Naive thymus-derived CD4-positive, alpha-beta T cell (primary cell): Measurements from ENCODE around the gene TMEM30A. TPM values are rescaled to one million over a fixed set of nuclear protein-coding genes. Genes with fewer than 3 reads are reported as not detected.
A peak's percentile ranks its signal among the peaks of the same experiment; 100 is the strongest.

Experiments used
- ATAC-seq: fragments of 150-1000 bp; cut with Tn5 transposase; 2 replicates; pipeline ENCODE4 v1.10.0; 2021; ENCODE audit warnings: mild to moderate bottlenecking, moderate library complexity
- CTCF ChIA-PET: fragments of 350-600 bp; sonication (Branson Sonifier 250); formaldehyde crosslinking; loops from one replicate; lab custom pipeline; 2021; ENCODE audit warnings: antibody characterized with exemption; lab: Charles Lee
- POLR2A ChIA-PET: fragments of 350-600 bp; sonication (Branson Sonifier 250); formaldehyde crosslinking; loops from one replicate; lab custom pipeline; 2021; ENCODE audit warnings: antibody characterized with exemption, inconsistent platforms; lab: Charles Lee
- DNase-seq, 9 donors: peaks; one replicate each; pipeline versions ENCODE4 v3.0.0 to v3.0.0-alpha.2; 2020 to 2022; ENCODE audit warnings: mixed read lengths in 1 of 9
- H3K27ac ChIP-seq: one replicate; pipeline ENCODE4 v1.7.0; 2013; ENCODE audit warnings: mild to moderate bottlenecking, low read depth, low read length, moderate library complexity
- H3K27me3 ChIP-seq, 2 donors: one replicate each; pipeline ENCODE4 v1.7.0; 2013; ENCODE audit warnings: low read length in 2 of 2, mild to moderate bottlenecking in 2 of 2, moderate library complexity in 2 of 2; ENCODE audit not compliant: control insufficient read depth in 2 of 2, insufficient read depth in 2 of 2
- H3K36me3 ChIP-seq, 3 experiments: 1 replicate in 2 of 3; 2 replicates in 1 of 3; pipeline ENCODE4 v1.7.0; 2013; ENCODE audit warnings: low read length in 3 of 3, mild to moderate bottlenecking in 3 of 3, moderate library complexity in 1 of 3; ENCODE audit not compliant: insufficient read depth in 3 of 3, control insufficient read depth in 2 of 3
- H3K4me1 ChIP-seq, 2 donors: one replicate each; pipeline ENCODE4 v1.7.0; 2013; ENCODE audit warnings: low read length in 2 of 2, mild to moderate bottlenecking in 2 of 2, moderate library complexity in 1 of 2; ENCODE audit not compliant: control insufficient read depth in 2 of 2, insufficient read depth in 2 of 2
- H3K4me3 ChIP-seq: 2 replicates; pipeline ENCODE4 v1.7.0; 2013; ENCODE audit warnings: mild to moderate bottlenecking, low read length
- H3K9me3 ChIP-seq, 3 experiments: 1 replicate in 2 of 3; 2 replicates in 1 of 3; pipeline ENCODE4 v1.7.0; 2013; ENCODE audit warnings: low read length in 3 of 3; ENCODE audit not compliant: control insufficient read depth in 2 of 3
- H3K27ac Mint-ChIP-seq, 9 donors: one replicate each; pipeline ENCODE4 v1.8.0; 2020 to 2022; ENCODE audit warnings: mixed read lengths in 9 of 9, mild to moderate bottlenecking in 8 of 9, moderate library complexity in 5 of 9, inconsistent platforms in 2 of 9
- H3K27me3 Mint-ChIP-seq, 5 donors: one replicate each; pipeline ENCODE4 v1.8.0; 2021 to 2022; ENCODE audit warnings: mixed read lengths in 5 of 5, mild to moderate bottlenecking in 1 of 5
- H3K36me3 Mint-ChIP-seq, 5 donors: one replicate each; pipeline ENCODE4 v1.8.0; 2020 to 2022; ENCODE audit warnings: mixed read lengths in 5 of 5, mild to moderate bottlenecking in 3 of 5, inconsistent platforms in 1 of 5
- H3K4me1 Mint-ChIP-seq, 7 donors: one replicate each; pipeline ENCODE4 v1.8.0; 2020 to 2022; ENCODE audit warnings: mixed read lengths in 7 of 7, mild to moderate bottlenecking in 3 of 7, inconsistent platforms in 1 of 7
- H3K4me3 Mint-ChIP-seq, 10 donors: one replicate each; pipeline ENCODE4 v1.8.0; 2020 to 2022; ENCODE audit warnings: mild to moderate bottlenecking in 10 of 10, mixed read lengths in 10 of 10, moderate library complexity in 6 of 10, inconsistent platforms in 2 of 10
- H3K9me3 Mint-ChIP-seq, 11 donors: one replicate each; pipeline ENCODE4 v1.8.0; 2020 to 2022; ENCODE audit warnings: mixed read lengths in 11 of 11, mild to moderate bottlenecking in 4 of 11, inconsistent platforms in 1 of 11, moderate library complexity in 1 of 11
- intact Hi-C, 2 donors: fragments of 100-400 bp; cut with micrococcal nuclease; formaldehyde crosslinking; loops; one replicate each; pipeline ENCODE4 v1.15.1; 2023
- polyA plus RNA-seq, 2 donors: library from polyadenylated mRNA; unstranded; fragments of 300-500 nt; fragmentation: Illumina TruSeq; gene quantifications; one replicate each; pipeline ENCODE4 v1.2.3, GENCODE V29; 2021
- total RNA-seq, 6 experiments: library from RNA in 5 of 6; stranded (reverse) in 5 of 6; gene quantifications; 1 replicate in 5 of 6; 2 replicates in 1 of 6; pipeline ENCODE4 v1.2.3 and lab custom pipeline; 2021 to 2026

TMEM30A gene
- total RNA-seq (10 to 100 TPM; 36.2 to 91.4 (median 61.1) TPM), polyA plus RNA-seq (10 to 100 TPM; 26.7 to 39.4 TPM), total RNA-seq (lab: John Stamatoyannopoulos, UW) (53.2 reads per million, percentile 72 among the genes with 10 or more reads in this experiment)

GRCh38 chr6:75284632-75285282, at the start of gene TMEM30A:
TSS of gene TMEM30A (minus strand) at chr6:75284792. CDS start at chr6:75284638, 154 bp downstream.
- peak; percentile 99 for ATAC-seq
- peaks cover 0 to 6% (median 0%) of the 10 kb centered on the region in 3 experiments for H3K36me3 ChIP-seq
- H3K4me1 Mint-ChIP-seq, result peaks cover 3 to 53% (median 44%) of the 10 kb centered on the region in 7 donors
- no peaks in the 10 kb centered on the region for H3K27me3 ChIP-seq
- POLR2A ChIA-PET, result interaction anchor here (0.7 to 2.9 kb wide), 9 partner anchors 9 to 1763 kb away, joined by 3 to 32 read pairs (median 5); partner anchors contain the start of genes COX7A2, EEF1A1 and SENP6
- H3K4me3 Mint-ChIP-seq, result no peak within 1 kb of the TSS
- no peaks in the 10 kb centered on the region for H3K9me3 ChIP-seq
- H3K4me1 ChIP-seq, result peaks cover 21 to 24% of the 10 kb centered on the region in 2 donors
- CTCF ChIA-PET, result interaction anchor here (0.6 to 2.3 kb wide), 5 partner anchors 10 to 41 kb away, joined by 3 to 9 read pairs (median 4); partner anchors contain the start of gene COX7A2
- no peak within 1 kb of the TSS for H3K27ac Mint-ChIP-seq
- peak within 1 kb of the TSS; percentile 85 for H3K4me3 ChIP-seq
- intact Hi-C loops, result loop anchor here (1.0 to 10.0 kb wide), 14 partner anchors 9 to 1832 kb away; partner anchors contain the start of genes COX7A2 (in 2 of the 2), EEF1A1 (in 2 of the 2), CGAS (in 1 of the 2) and MTO1 (in 1 of the 2)
- peak; percentile 87 to 97 (median 96) for DNase-seq
- peak within 1 kb of the TSS; percentile 88 for H3K27ac ChIP-seq
- peaks cover 4 to 18% (median 5%) of the 10 kb centered on the region in 5 donors for H3K36me3 Mint-ChIP-seq
- H3K9me3 Mint-ChIP-seq, result no peaks in the 10 kb centered on the region
- H3K27me3 Mint-ChIP-seq, result no peaks in the 10 kb centered on the region

- DNase-seq (no peak), ATAC-seq (no peak)
- peaks cover 4 to 54% (median 6%) of the 10 kb centered on the region in 5 donors for H3K27me3 Mint-ChIP-seq
- Histone ChIP-seq H3K36me3 (no peaks in the 10 kb centered on the region), H3K27ac (no peak overlapping the region), H3K9me3 (no peaks in the 10 kb centered on the region), H3K4me1 (no peaks in the 10 kb centered on the region), H3K27me3 (no peaks in the 10 kb centered on the region), H3K4me3 (no peak overlapping the region)
- ChIA-PET CTCF (no interaction called here), POLR2A (no interaction called here)
- no peak overlapping the region for H3K27ac Mint-ChIP-seq
- H3K4me3 Mint-ChIP-seq, result no peak overlapping the region
- no peaks in the 10 kb centered on the region for H3K9me3 Mint-ChIP-seq
- intact Hi-C loops, result no loop called here
- H3K36me3 Mint-ChIP-seq, result no peaks in the 10 kb centered on the region
- peaks cover 0 to 5% (median 0%) of the 10 kb centered on the region in 7 donors for H3K4me1 Mint-ChIP-seq
Measured at GRCh38 chr6:75333676-75334200, 49.1 kb upstream of the TMEM30A start.

- H3K27ac ChIP-seq, result no peak overlapping the region
- Mint-ChIP-seq H3K4me3 (no peak overlapping the region), H3K36me3 (no peaks in the 10 kb centered on the region), H3K27me3 (peaks cover 5 to 46% (median 10%) of the 10 kb centered on the region in 5 donors), H3K9me3 (no peaks in the 10 kb centered on the region), H3K27ac (no peak overlapping the region), H3K4me1 (peaks cover 0 to 5% (median 0%) of the 10 kb centered on the region in 7 donors)
- POLR2A ChIA-PET, result no interaction called here
- DNase-seq (no peak), ATAC-seq (no peak)
- H3K4me3 ChIP-seq, result no peak overlapping the region
- no peaks in the 10 kb centered on the region for H3K27me3 ChIP-seq
- CTCF ChIA-PET, result no interaction called here
- intact Hi-C loops, result no loop called here
- H3K4me1 ChIP-seq, result no peaks in the 10 kb centered on the region
- no peaks in the 10 kb centered on the region for H3K9me3 ChIP-seq
- no peaks in the 10 kb centered on the region for H3K36me3 ChIP-seq
Measured at GRCh38 chr6:75331151-75331550, 46.6 kb upstream of the TMEM30A start.

- Mint-ChIP-seq H3K4me1 (peaks cover 0 to 2% (median 0%) of the 10 kb centered on the region in 7 donors), H3K27me3 (peaks cover 11 to 35% (median 20%) of the 10 kb centered on the region in 5 donors), H3K4me3 (no peak overlapping the region), H3K36me3 (no peaks in the 10 kb centered on the region), H3K27ac (no peak overlapping the region), H3K9me3 (peaks cover 0 to 2% (median 0%) of the 10 kb centered on the region in 11 donors)
- H3K27ac ChIP-seq, result no peak overlapping the region
- intact Hi-C loops, result no loop called here
- no peaks in the 10 kb centered on the region for H3K27me3 ChIP-seq
- ATAC-seq, result no peak
- no peak overlapping the region for H3K4me3 ChIP-seq
- no peaks in the 10 kb centered on the region for H3K9me3 ChIP-seq
- CTCF ChIA-PET, result no interaction called here
- no peak for DNase-seq
- POLR2A ChIA-PET, result interaction anchor here (0.5 kb wide), 1 partner anchor 1844 kb away, joined by 3 read pairs; no protein-coding TSS in a partner anchor
- no peaks in the 10 kb centered on the region for H3K36me3 ChIP-seq
- no peaks in the 10 kb centered on the region for H3K4me1 ChIP-seq
Measured at GRCh38 chr6:75329703-75330102, 45.1 kb upstream of the TMEM30A start.

GRCh38 chr6:75327807-75328206, 43.2 kb upstream of the TMEM30A start:
- Mint-ChIP-seq H3K9me3 (peaks cover 0 to 4% (median 0%) of the 10 kb centered on the region in 11 donors), H3K27ac (no peak overlapping the region), H3K27me3 (peaks cover 11 to 26% (median 22%) of the 10 kb centered on the region in 5 donors), H3K4me1 (no peaks in the 10 kb centered on the region), H3K36me3 (no peaks in the 10 kb centered on the region), H3K4me3 (no peak overlapping the region)
- intact Hi-C loops, result no loop called here
- DNase-seq, result no peak
- no peaks in the 10 kb centered on the region for H3K4me1 ChIP-seq
- H3K36me3 ChIP-seq, result no peaks in the 10 kb centered on the region
- H3K27me3 ChIP-seq, result no peaks in the 10 kb centered on the region
- CTCF ChIA-PET, result no interaction called here
- no peak for ATAC-seq
- POLR2A ChIA-PET, result interaction anchor here (0.6 kb wide), 1 partner anchor 10 kb away, joined by 3 read pairs; no protein-coding TSS in a partner anchor
- H3K4me3 ChIP-seq, result no peak overlapping the region
- H3K27ac ChIP-seq, result no peak overlapping the region
- no peaks in the 10 kb centered on the region for H3K9me3 ChIP-seq

- Mint-ChIP-seq H3K4me1 (no peaks in the 10 kb centered on the region), H3K27ac (no peak overlapping the region), H3K27me3 (peaks cover 11 to 25% (median 18%) of the 10 kb centered on the region in 5 donors), H3K4me3 (no peak overlapping the region), H3K36me3 (no peaks in the 10 kb centered on the region), H3K9me3 (peaks cover 0 to 4% (median 0%) of the 10 kb centered on the region in 11 donors)
- CTCF ChIA-PET, result interaction anchor here (1.1 kb wide), 1 partner anchor 13 kb away, joined by 3 read pairs; no protein-coding TSS in a partner anchor
- POLR2A ChIA-PET, result no interaction called here
- Histone ChIP-seq H3K27ac (no peak overlapping the region), H3K9me3 (no peaks in the 10 kb centered on the region), H3K27me3 (no peaks in the 10 kb centered on the region), H3K4me1 (no peaks in the 10 kb centered on the region), H3K36me3 (no peaks in the 10 kb centered on the region), H3K4me3 (no peak overlapping the region)
- ATAC-seq (no peak), DNase-seq (no peak)
- intact Hi-C loops, result no loop called here
Measured at GRCh38 chr6:75326557-75327258, 42.1 kb upstream of the TMEM30A start.
